Measurements from ENCODE around the gene TBC1D21. TPM values are rescaled to one million over a fixed set of nuclear protein-coding genes. Genes with fewer than 3 reads are reported as not detected.

TBC1D21 gene
- total and polyA plus RNA-seq, 2 of the 4 experiments (the other 2 are of a cell fraction), result not detected

GRCh38 chr15:73907035-73907408 is 33.7 kb downstream of the TBC1D21 start:
- Histone ChIP-seq H4K91ac (ENCODE audit: insufficient read depth, low read depth, low read length) (no peak overlapping the region), H3K4me2 (ENCODE audit: low read depth, low read length) (no peak overlapping the region), H3K14ac (replicated peaks; ENCODE audit: low read depth, low read length) (no peak overlapping the region), H2BK20ac (ENCODE audit: low read depth, low read length) (no peak overlapping the region), H2BK15ac (ENCODE audit: low read depth, low read length) (no peak overlapping the region), H3K9me1 (ENCODE audit: insufficient read depth, low read length) (peaks cover 7% of the 10 kb centered on the region), H2AK9ac (replicated peaks; ENCODE audit: low read depth, low read length, poor library complexity) (no peak overlapping the region), H4K8ac (ENCODE audit: low read depth in 2 of 2, low read length in 2 of 2) (no peak overlapping the region), H2AK5ac (ENCODE audit: low read depth, low read length) (no peak overlapping the region), H3K56ac (ENCODE audit: extremely low read depth, insufficient read depth, low read length) (no peak overlapping the region), H3K18ac (ENCODE audit: low read depth, low read length) (no peak overlapping the region), H3K4ac (ENCODE audit: low read depth, low read length) (no peak overlapping the region), H3K4me1 (ENCODE audit: control insufficient read depth, insufficient read depth, low read length) (peaks cover 8% of the 10 kb centered on the region), H3K23ac (ENCODE audit: low read depth, low read length) (no peak overlapping the region), H2BK5ac (ENCODE audit: low read depth, low read length, poor library complexity, severe bottlenecking) (no peak overlapping the region), H3K4me3 (ENCODE audit: insufficient read depth, low read depth, low read length) (no peak overlapping the region), H3K9me3 (ENCODE audit: control insufficient read depth, insufficient read depth, low read length) (no peaks in the 10 kb centered on the region), H4K5ac (ENCODE audit: low read depth, low read length) (no peak overlapping the region), H4K20me1 (ENCODE audit: insufficient read depth, low read length) (no peaks in the 10 kb centered on the region; the same call in 1 of the 2 replicates), H3K79me1 (ENCODE audit: low read depth in 1 of 2, low read length in 2 of 2) (no peaks in the 10 kb centered on the region), H2BK120ac (ENCODE audit: low read depth, low read length) (no peak overlapping the region), H3K9ac (ENCODE audit: low read depth, low read length) (no peak overlapping the region), H3K27me3 (ENCODE audit: control insufficient read depth, insufficient read depth, low read length) (no peaks in the 10 kb centered on the region), H3K27ac (ENCODE audit: insufficient read depth, low read length) (no peak overlapping the region), H3K36me3 (ENCODE audit: control insufficient read depth, insufficient read depth, low read length) (no peaks in the 10 kb centered on the region), H2AFZ (replicated peaks; ENCODE audit: low read length, poor library complexity) (no peak overlapping the region)
- DNase-seq (no peak), ATAC-seq (ENCODE audit: low read depth) (no peak)
- 100% methylated on average over 1 of the region's 2 CpGs; no CpG with 5 or more reads in 1 of the 2 experiments for WGBS, 2 experiments (ENCODE audit: extremely low coverage in 2 of 2, insufficient read length in 1 of 2)
- intact Hi-C loops (cut with micrococcal nuclease) (no loop called here), in situ Hi-C loops (cut with MboI; ENCODE audit: low sequenced_read_pairs) (loop anchor here (5.0 kb wide), 1 partner anchor 35 kb away; the partner anchor contains the start of gene TBC1D21), dilution Hi-C loops (cut with HindIII; ENCODE audit: low sequenced_read_pairs, unreplicated experiment) (no loop called here)
- no TSS peak for BruUV-seq (replicated peaks)
- ChIA-PET POLR2A (ENCODE audit: unreplicated experiment) (no interaction called here), CTCF (interaction anchor here (0.6 to 1.4 kb wide), 5 partner anchors 9 to 45 kb away, joined by 3 to 6 read pairs (median 4); no protein-coding TSS in a partner anchor)
- TF ChIP-seq FOS (IDR thresholded peaks at IDR 0.05; ENCODE audit: low read depth, low read length), result no peak
- TF ChIP-seq MXI1 (IDR thresholded peaks at IDR 0.05; ENCODE audit: borderline replicate concordance, low read depth, low read length), result no peak
- no peak for TF ChIP-seq CTCF (conservative IDR thresholded peaks at IDR 0.05; ENCODE audit: low read depth, low read length)
- no peak for TF ChIP-seq RFX5 (IDR thresholded peaks at IDR 0.05; ENCODE audit: low read depth, low read length)
- no peak for TF ChIP-seq POLR2A (IDR thresholded peaks at IDR 0.05; ENCODE audit: low read depth, low read length)
- no peak for TF ChIP-seq RCOR1 (IDR thresholded peaks at IDR 0.05; ENCODE audit: insufficient replicate concordance, low read length)
- TF ChIP-seq, protein P1, sequence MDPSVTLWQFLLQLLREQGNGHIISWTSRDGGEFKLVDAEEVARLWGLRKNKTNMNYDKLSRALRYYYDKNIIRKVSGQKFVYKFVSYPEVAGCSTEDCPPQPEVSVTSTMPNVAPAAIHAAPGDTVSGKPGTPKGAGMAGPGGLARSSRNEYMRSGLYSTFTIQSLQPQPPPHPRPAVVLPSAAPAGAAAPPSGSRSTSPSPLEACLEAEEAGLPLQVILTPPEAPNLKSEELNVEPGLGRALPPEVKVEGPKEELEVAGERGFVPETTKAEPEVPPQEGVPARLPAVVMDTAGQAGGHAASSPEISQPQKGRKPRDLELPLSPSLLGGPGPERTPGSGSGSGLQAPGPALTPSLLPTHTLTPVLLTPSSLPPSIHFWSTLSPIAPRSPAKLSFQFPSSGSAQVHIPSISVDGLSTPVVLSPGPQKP (IDR thresholded peaks at IDR 0.05; ENCODE audit: borderline replicate concordance, low read depth, low read length), result no peak
- TF ChIP-seq CEBPB (IDR thresholded peaks at IDR 0.05; ENCODE audit: low read depth, low read length), result no peak

Data from IMR-90 (cell line).